NCI-H524 (cell line): ENCODE results near the gene ACKR3.
A peak's percentile ranks its signal among the peaks of the same experiment; 100 is the strongest.

ENCODE experiments used
- DNase-seq, 2 experiments: peaks; one replicate each; lab custom pipeline; 2025; lab: John Stamatoyannopoulos, UW

The ACKR3 gene

DNA sequence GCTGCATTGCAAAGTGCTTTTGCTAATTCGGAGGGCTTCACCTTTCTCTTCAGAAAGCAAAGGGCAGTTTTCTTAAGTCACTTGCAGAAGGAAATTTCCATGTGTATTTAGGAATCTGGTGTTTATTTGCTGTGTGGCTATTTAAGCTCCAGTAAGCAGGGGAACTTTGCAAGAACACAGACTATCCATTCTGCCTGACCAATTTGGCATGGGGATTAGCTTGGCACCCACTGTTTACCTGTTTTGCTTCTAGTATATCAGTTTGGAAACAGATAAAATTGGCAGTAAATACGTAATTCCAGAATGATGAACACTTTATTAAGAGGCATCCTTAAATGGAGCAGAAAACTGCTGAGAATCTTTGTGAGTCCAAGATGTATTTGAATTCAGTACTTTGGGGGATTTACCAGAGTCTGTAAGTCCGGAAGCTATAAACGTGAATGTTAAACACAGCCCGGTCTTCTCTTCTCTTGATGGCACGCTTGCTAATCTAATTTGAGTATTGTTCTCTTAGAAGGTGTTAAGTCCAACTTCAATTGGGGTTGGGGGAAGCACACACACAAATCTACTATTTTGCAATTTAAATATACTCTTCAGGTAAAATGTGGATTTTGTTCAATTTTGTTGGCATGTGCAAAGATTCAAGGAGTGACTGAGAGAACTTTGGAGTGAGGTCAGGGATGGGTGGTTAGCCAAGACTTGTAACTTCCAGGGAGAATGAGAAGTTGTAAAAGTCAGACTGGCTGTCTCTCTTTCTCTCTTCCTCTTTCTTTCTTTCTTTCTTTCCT, 650 bp downstream of the ACKR3 start:
- DNase-seq: no peak

DNA sequence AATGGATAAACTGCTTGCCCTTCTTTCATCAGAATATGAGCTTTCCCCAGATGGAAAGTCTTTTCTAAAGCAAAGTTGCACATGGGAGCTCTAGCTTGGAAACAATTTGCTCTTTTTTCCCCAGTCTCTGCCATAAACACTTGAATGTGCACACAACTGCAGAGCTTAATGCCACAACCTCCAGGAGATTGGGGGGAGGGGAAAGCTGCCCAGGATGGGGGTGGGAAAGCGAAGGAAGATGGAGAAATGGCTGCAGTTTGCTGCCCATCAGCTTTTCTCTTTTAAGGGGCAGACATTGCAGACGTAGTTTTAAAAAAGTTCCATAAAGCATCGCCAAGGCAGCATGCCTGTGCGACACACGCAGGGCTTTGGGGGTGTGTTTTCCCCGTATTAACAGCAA, 1.5 kb downstream of the ACKR3 start:
- peak; percentile 3 to 15 for DNase-seq

DNA sequence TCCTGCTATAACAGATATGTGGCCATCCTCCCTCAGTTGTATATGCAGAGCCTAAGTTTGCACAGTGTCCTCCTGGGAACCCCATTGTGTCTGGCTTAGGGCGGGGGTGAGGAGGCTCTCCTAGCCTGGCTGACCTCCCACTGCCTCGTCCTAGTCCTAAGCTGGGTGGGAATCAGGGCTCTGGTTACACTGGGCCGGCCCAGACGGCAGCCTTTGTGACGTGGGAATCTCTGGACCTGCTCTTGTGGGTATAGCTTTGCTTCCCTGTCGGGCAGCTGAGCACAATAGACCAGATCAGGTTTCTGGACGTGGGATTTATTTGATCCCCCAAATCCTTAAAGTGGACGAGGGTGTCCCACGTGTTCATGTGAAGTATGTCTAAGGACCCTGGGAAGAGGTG, 2.9 kb downstream of the ACKR3 start:
- DNase-seq: peak; percentile 44 to 74

DNA sequence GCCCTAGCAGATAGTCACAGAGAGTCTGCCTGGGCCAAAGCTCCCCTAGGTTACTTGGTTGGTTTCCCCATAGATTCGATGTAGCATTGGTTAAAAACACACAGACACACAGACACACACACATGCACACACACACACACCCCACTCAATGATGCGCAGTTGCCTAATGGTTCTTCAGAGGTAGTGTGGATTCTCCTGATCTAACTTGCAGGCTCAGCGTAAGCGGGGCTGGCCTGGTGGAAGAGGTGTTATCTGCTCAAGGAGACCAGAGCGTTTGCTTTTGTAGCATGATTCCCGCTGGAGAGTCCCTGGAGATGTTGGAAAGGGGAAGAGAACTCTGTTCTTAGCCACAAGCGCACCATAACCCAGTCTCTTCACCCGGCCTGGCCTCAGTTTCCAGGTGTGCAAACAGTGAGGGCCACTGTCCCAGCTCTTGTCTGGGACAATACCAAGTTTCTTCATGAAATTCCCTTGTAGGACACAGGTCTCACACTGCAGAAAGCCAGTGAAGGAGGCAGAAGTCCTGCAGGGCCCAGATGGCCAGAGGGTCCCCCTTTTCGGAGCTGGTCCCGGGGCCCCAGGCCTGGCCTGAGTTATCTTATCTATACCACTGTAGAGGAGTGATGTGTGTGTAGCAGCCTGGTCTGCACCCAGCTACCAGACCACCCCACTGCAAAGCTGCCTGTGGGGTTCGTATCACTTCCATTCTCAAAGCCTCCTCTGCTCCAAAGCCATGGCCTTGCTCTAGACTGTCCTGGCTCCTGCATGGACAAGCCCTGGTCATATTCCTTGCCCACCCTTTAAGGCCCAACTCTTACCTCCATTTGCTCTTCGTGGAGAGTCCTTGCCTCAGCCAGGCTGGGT, 3.7 kb downstream of the ACKR3 start:
- no peak for DNase-seq

DNA sequence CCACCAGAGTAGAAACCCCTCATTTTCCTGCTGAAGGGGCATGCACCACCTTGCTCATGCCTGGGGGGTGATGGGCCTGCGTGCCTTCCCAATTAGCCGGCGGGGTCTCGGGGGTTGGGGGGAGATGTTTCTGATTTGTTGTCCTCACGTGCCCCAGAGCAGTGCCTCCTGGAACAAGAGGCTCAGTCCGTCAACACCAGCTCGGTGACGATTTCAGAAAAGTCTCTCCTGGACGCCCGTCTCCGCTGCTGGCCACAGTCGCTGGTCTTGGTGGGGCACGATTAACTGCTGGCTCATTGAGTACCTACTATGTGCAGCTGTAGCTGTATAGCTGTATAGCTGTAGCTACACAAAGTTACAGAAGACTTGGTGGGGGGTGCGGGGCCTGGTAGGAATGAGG, 4.4 kb downstream of the ACKR3 start:
- DNase-seq: no peak

DNA sequence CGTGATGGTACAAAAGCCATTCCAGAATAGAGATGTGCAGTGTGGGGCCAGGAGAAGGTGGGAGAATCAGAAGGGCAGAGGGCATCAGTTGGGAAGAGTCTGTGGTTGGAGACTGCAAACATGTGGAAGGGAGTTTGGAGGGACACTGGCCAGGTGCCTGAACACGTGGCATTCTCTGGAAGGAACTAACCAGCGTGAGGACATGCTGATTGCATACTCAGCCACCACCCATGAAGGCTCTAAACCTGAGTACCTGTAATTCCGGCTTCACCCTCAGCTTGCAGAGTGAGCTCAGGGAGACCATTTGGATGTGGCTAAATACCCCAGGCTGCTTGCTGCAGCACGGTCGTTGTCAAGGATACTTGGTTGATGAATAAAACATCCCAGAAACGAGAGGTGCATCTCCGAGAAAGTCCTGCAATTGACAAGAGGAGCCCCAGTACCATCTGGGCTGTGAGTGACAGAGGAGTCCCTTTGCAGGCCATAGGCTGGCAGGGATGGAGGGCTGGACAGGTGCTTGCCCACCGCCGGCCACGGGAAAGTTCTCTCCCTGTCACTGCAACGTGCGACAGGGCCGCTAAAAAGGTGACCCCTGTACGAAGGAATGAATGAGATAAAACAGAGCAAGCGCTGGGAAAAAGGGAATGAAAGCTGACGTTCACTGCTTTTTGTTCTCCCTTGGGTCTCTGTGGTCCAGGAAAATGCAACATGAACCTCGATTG, 5.0 kb downstream of the ACKR3 start:
- DNase-seq: no peak

DNA sequence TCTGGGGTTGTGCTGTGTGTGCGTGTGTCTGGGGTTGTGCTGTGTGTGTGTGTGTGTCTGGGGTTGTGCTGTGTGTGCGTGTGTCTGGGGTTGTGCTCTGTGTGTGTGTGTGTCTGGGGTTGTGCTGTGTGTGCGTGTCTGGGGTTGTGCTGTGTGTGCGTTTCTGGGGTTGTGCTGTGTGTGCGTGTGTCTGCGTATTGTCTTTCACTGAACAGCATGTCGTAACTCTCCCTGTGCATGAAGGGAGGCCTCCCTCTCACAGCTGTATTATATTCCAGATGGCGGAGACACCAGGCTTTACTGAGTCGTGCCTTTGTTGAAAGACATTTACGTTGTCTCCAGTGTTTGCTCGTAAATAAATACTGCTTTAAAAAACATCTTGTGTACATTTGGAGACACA, 5.9 kb downstream of the ACKR3 start:
- DNase-seq: no peak

DNA sequence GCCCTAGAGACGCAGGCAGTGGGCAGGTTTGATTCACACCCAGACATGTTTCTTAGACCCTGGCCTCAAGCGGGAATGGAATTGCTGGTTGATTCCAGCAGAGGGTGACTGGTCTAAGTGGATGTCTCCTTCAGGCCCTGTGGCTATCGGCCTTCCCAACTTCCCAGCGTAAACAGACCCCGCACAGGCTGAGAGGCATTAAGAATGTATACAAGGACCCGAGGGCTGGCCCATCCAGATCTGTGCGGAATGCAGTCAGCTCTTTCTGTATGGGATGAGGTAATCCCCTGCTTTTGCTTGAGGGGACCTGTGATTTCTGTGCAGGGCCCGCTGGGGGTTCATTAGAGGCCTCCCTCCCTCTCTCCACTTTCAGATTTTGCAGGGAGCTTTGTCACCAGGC, 6.5 kb downstream of the ACKR3 start:
- DNase-seq: peak in 1 of 2 experiments; percentile 6

DNA sequence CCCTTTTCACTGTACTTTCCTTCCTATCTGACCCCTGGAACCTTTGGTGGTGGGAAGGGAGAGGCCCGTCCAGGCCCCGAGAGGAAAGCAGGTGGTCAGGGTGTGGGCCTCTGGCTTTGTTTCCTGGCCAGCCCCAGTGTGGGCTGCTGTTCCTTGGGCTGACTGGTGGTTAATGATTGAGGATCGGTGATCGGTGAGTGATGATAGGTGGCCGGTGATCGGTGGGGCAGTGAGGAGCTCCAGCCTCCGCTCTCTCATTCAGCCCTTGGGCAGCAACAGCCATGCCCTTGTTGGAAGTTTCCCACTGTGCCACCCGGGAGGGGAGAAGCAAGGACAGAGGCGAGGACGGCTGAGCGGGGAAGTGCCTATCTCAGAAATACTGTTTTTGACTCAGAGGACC, 7.3 kb downstream of the ACKR3 start:
- DNase-seq: no peak

DNA sequence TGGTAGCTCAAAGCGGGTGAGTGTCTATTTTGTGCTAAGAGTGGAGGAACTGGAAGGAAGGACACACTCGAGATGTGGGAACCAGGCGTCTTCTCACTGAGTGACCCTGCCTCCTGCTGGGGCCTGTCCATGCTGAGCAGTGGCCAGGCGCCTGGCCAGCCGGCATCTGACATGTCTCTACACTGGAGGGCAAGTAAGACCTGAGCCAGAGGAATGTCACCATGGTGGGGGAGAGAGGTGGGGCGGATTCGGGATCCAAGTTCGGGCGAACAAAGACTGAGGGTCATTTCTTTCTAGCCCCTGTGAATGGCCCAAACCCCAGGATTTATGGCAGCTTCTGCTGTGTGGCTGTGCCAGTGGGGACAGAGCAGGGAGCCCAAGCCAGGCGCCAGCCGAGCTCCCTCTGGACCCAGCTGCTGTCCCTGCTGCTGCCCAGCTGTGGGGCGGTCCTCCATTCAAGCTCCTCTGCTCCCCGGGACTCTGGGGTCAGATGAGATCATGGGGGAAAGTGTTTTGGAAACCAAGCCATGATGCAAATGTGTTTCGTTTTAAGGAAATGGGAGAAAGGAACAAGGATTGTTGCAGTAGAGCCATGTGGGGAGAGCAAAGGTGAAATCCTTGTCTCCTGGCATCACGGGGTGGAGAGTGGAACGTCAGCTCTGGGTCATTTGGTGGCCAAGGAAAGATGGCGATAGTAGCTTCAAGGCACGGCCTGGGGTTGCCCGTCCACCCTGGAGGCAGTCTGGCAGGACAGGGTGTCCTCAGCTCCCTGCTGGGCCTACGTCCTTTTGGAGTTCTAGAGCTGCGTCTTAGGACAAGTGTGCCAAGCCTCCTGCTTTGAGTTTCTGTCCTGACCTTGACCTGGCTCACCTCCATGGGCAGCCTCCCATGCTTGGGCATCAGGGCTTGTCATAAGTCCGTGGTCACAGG, 8.1 kb downstream of the ACKR3 start:
- DNase-seq: no peak

DNA sequence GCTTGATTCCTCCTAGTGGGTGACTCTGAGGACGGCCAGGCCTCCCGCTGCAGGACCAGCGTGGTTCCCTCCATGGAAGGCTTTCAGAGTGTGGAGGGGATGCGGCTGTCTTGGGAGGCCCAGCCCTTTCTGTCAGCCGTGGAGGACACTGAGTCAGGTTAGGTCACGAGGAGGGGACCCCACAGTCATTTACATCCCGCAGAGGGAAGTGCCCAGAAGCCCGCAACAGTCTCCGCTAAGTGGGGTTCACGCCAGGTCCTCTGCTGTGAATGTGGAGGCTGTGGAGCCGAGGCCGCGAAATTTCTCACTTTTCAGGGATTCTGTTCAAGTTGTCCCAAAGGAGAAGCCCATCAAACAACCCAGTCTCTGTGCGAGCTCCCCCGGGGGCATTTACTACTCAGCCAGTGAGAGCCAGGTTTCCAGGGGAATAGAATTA, 8.8 kb downstream of the ACKR3 start:
- DNase-seq: no peak

DNA sequence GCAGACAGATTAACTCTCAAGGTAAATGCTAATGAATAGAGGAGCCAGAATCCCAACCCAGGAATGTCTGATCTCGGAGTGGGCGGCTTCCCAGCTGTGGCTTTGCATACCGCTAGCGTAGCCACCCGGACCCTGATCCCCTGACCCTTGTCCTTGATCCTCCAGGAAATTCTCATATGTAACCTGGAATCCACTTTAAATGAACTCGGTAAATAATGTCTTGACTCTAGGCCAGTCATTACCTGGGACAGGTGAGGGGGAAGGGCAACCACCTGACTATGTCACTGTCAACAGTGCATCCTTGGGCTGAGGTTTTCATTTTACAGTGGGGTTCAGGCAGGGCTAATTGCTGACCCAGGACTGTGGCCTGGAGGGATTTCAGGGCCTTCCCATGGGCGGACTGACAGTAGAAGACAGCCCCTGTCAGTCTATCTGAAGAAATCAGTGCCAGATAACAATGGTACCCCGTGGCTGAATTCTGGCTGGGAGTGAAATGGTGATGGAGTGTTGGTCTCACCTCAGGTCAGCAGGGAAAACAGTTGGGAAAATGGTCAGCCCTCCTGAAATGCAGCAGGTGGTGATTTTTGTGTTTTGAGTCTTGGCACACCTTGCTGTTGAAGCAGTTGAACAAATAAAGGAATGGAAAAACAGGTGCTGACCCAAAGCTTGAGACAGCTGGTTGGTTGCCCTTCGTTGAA, 9.6 kb downstream of the ACKR3 start:
- no peak for DNase-seq

DNA sequence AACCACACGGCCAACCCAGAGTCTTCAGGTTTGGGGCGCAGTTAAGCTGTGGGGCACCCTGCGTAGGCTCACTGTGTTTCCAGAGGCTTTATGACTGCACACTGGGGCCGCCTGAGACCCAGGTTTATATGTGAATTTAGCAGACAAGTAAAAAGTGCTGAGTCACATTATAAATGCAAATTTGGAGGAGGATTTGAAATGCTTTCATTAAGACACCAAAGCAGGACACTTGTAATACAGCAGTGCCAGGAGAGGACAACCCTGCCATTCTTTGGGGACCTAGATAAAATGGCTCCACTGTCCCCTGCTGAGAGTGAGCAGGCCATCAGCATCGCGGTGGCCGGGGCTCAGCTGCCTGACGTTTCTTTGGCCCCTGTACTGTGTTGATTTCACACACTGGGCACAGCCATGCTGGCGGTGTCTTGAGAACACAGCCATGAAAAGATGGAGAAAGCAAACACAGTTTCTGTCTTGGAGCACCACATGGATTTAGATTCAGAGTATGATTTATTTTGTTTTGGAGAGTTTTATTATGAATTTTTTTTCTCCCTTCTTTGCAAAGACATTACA, 10.2 kb downstream of the ACKR3 start:
- DNase-seq: no peak

DNA sequence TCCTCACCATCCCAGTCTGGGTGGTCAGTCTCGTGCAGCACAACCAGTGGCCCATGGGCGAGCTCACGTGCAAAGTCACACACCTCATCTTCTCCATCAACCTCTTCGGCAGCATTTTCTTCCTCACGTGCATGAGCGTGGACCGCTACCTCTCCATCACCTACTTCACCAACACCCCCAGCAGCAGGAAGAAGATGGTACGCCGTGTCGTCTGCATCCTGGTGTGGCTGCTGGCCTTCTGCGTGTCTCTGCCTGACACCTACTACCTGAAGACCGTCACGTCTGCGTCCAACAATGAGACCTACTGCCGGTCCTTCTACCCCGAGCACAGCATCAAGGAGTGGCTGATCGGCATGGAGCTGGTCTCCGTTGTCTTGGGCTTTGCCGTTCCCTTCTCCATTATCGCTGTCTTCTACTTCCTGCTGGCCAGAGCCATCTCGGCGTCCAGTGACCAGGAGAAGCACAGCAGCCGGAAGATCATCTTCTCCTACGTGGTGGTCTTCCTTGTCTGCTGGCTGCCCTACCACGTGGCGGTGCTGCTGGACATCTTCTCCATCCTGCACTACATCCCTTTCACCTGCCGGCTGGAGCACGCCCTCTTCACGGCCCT, 11.2 kb downstream of the ACKR3 start:
- DNase-seq: no peak

DNA sequence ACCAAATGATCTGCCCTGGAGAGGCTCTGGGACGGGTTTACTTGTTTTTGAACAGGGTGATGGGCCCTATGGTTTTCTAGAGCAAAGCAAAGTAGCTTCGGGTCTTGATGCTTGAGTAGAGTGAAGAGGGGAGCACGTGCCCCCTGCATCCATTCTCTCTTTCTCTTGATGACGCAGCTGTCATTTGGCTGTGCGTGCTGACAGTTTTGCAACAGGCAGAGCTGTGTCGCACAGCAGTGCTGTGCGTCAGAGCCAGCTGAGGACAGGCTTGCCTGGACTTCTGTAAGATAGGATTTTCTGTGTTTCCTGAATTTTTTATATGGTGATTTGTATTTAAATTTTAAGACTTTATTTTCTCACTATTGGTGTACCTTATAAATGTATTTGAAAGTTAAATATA, 11.9 kb downstream of the ACKR3 start:
- no peak for DNase-seq

DNA sequence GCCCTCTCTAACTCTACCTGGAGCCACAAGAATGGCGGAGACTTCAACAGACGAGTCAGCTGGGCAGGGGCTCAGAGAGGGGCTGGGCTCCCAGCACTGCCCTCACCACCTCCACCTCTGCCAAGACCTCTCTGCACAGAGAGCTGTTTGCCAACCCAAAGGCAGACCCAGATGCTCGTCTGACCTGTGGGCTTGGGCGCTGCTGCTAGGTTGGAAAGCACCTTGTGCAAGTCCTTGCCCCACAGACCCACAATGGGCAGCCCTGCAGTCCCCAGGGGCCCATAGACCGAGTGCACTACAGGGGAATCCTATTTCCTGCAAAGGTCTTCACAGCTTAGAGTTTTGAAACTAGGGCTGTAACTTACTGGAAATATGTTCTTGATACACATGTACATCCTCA, 13.3 kb downstream of the ACKR3 start:
- DNase-seq: no peak

DNA sequence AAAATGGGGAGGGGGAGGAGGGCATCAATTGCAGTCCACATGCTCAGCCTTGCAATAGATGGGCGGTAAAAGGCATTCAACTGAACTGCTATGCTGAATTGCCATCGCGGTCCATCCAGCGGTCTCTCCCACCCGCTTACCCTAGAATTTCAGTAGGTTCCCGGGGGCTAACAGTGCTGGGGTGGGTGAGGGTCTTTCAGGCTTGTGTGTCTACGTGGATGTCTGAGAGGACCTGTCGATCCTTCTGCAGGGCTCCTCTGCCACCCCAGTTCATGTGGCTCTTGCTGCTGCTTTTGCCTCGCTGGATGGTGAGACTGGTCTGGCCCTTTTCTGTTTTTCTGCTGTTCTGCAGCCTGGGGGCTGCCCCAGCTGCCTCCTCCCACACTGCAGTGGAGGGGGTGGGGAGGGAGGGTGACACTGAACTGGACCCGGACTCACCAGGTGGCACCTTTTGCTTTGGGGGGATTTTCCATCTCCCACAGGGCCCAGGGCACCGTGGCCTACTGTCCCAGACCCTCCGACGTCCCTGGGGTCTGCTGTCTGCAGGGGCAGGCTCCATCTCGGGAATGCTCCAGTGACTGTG, 14.1 kb downstream of the ACKR3 start:
- DNase-seq: no peak

DNA sequence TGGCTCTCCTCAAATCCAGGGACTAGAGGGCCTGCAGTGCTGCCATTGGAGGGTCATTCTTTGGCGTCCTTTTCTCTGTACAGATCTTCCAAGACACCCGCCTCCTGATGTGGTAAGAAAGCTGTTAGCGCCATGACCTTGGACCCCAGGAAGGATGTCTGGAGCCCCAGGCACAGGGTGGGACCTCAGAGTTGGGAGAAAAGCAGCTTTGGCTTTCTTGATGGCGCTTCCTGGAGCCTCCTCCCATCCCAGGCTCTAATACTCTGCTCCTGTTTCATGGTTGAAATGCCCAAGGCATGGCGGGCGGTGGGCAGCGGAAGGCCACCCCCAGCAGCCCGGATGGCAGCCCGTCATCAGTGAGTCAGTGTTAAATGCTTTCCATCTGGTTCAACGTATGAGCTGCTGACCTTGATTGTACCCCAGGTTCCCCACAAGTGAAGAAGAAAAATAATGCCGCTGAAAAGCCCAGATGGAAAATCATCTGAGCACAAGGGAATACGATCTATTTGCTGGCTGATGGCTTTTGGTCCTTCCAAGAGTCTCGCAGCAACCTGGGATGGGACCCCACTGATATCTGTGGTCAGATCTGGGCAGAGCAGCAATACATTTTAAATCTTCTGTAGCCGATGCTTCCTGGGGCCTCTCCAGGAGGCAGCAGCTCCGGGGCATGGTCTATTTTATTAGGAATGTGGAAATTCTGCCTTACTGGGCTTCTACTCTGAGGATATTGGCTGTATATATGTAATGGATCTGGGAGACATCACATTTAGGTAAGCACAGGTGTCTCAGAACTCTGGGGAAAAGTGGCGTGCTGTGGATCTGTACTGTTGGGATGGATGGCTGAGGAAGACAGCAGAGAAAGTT, 15.1 kb downstream of the ACKR3 start:
- DNase-seq: no peak

DNA sequence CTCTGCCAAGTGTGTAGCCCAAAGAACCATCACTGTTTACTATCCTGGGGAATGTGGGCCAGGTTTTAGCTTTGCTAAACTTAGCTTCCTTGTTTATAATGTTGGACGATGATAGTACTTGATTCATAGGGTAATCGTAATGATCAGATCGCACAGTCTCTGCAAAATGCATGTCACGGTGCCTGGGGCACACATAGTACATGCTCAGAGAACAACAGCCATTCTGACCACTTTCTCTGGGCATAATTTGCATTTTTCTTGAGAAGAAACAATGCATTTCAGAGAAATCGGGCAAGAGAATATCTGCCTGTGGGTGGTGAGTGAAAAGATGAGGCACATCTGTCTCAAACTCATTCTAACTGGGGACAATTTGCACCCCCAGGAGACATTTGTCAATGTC, 16.3 kb downstream of the ACKR3 start:
- DNase-seq: no peak
